ACHN (cell line): ENCODE data around the gene GBX2.

ENCODE experiments used
- DNase-seq: peaks from one replicate; pipeline ENCODE4 v3.0.0-alpha.2; 2015
- in situ Hi-C: cut with HindIII; loops from 2 replicates; pipeline ENCODE4 v1.10.0; 2017; ENCODE audit warnings: low sequenced_read_pairs, low pct_ligation_motif_present, low pct_unique_long_range_greater_than_20kb

The GBX2 gene

DNA sequence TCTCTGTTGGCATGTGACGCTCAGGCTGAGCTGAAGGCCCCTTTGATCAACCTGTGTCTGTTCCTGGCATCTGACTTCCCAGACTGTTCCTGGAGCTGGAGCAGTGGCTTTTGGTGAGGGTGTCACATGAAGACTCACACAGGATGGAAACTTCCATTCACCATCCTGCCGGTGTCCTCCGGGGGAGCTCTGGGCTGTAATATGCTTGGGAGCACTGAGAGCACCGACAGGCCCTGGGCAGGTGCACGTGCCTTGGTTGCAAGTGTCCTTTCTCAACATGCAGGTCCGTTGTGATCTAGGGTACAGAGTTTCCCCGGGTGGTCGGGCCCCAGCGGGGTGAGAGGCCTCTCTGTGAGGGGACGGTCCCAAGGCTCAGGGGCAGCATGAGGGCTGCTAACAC is 24.8 kb upstream of the GBX2 start:
- no peak for DNase-seq
- in situ Hi-C loops = loop anchor here (25.0 kb wide), 1 partner anchor 406 kb away; no protein-coding TSS in a partner anchor

DNA sequence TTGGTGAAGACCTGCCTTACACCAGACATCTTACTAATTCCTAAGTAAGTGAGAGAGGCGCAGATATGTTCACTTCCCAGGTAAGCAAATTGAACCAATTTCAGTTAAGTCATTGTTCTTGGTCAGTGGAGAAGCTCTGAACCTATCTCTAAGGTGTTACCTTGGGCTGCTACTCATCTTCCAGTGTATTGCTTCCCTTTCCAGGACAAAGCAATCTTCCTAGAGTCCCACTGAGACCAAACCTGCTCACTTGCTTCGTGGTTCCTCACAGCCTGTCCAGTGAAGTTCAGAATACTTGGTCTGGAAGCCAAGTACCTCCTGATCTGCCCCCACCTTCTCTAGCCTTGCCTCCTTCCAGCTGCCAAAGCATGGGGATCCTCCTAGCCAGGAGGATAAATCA is 22.5 kb upstream of the GBX2 start:
- in situ Hi-C loops = loop anchor here (25.0 kb wide), 1 partner anchor 403 kb away; no protein-coding TSS in a partner anchor
- DNase-seq = no peak

DNA sequence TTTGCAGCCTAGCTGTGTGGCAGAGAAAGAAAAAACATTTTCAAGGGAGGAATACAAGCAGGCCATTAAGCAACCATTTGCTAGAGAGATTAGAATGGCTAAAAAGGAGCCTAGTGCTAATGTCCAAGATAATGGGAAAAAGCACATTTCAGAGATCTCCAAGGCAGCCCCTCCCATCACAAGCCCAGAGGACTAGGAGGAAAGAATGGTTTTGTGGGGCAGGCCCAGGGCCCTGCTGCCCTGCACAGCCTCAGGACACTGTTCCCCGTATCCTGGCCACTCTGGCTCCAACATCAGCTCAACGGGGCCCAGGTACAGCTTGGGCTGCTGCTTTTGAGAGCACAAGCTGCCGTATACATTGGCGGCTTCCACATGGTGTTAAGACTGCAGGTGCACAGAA is 16.5 kb upstream of the GBX2 start:
- DNase-seq = no peak
- in situ Hi-C loops = loop anchor here (25.0 kb wide), 1 partner anchor 397 kb away; no protein-coding TSS in a partner anchor

DNA sequence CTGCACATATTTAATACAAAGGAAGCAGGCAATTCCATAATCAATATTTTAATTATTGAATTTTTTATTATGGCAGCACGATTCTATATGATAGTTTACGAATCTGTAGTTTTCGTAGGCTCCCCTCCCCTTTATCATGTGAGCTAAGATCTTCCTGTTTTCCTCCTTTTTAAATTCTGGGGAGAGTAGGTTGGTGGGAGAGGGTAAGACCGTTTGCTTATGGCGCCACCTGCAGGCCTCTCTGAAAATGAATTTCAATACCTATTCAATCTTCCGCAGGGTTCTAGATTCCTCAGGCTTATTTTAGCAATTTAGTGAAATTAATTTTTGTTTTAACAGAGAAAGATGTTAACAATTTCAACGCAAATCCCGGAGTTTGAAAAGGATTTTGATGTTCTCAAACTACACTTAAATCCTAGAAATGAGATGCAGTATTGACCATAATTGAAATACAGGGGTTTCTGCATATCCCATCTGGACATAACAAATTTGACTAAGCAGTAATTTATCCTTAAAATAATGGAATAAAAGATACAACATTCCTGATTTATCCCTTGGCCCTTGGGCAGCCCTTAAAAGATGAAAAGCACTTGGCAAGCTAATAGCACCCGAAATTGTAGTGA is 12.8 kb upstream of the GBX2 start:
- in situ Hi-C loops = loop anchor here (25.0 kb wide), 1 partner anchor 394 kb away; no protein-coding TSS in a partner anchor
- peak; percentile 88 for DNase-seq

DNA sequence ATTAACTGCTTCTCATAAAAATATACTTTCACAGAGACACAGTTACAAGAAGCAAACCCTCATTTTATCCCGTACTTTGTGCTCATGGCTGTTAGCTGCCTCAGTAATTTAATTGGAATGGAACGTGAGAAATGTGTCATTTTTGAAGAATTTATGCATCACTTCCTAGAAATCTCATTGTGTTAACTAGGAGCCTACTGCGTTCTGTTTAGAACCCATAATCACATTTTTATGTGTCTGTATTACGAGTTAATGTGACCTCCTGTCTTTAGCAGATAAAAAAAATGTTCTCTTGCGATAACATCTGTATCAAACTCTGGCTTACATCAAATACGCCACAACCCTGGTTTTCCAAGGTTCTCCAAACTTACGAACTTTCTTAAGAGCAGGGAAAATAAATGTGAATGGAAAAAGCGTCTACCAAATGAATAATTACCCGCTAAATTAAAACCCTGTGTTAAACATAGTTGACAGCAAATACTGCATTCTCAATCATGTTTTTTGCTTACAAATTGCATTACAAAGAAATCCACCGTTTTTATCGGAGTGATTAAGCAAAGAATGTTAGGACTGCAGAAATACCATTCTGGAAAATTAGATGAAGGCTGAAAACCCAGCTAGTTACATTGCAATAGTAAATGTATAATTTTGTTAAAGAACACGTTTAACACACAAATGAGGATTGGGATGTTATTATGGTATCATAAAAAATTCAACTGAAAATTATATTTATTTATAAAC is 12.1 kb upstream of the GBX2 start:
- peak; percentile 88 for DNase-seq
- in situ Hi-C loops = loop anchor here (25.0 kb wide), 1 partner anchor 393 kb away; no protein-coding TSS in a partner anchor

- in situ Hi-C loops = loop anchor here (25.0 kb wide), 1 partner anchor 392 kb away; no protein-coding TSS in a partner anchor
- peak; percentile 67 for DNase-seq
These were observed 11.3 kb upstream of the GBX2 start for GRCh38 chr2:236179236-236180075.

DNA sequence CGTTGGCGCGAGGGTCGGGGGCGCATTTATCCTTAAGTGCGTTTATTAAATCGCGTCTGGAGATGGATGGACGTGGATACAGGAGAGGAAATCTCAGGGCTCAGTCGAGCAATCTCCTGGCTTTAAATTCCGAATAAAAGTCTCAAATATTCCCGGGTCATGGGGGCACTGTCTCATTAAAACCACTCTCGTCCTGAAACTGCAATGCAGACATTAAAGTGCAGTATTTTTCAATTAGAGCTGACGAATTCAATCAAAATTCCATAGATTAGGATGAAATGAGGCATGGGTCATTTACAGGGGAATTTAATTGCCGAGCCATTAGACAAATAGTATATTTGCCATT is 10.7 kb upstream of the GBX2 start:
- in situ Hi-C loops = loop anchor here (25.0 kb wide), 1 partner anchor 392 kb away; no protein-coding TSS in a partner anchor
- DNase-seq = peak; percentile 56

- in situ Hi-C loops = loop anchor here (25.0 kb wide), 1 partner anchor 391 kb away; no protein-coding TSS in a partner anchor
- DNase-seq = peak; percentile 90
These were observed 10.0 kb upstream of the GBX2 start for GRCh38 chr2:236177967-236178889.

DNA sequence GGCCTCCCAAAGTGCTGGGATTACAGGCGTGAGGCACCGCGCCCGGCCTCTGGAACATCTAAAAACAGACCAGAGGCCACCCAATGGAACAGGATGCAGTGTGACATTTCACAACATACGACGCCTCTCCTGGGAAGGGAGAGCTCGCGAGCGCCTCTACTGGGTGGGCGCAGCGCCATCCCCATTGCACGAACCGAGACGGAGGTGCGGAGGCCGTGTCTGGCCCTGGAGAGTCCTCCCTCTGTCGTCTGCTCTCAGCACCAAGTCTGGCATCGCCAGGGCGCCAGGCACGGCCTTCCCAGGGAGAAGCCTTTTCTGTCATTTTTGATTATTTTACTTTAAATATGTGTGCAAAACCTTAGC is 9.4 kb upstream of the GBX2 start:
- no peak for DNase-seq
- in situ Hi-C loops = loop anchor here (25.0 kb wide), 1 partner anchor 390 kb away; no protein-coding TSS in a partner anchor

GRCh38 chr2:236176951-236177350 is 8.8 kb upstream of the GBX2 start:
- in situ Hi-C loops = loop anchor here (25.0 kb wide), 1 partner anchor 390 kb away; no protein-coding TSS in a partner anchor

GRCh38 chr2:236176417-236176816 is 8.2 kb upstream of the GBX2 start:
- in situ Hi-C loops = loop anchor here (25.0 kb wide), 1 partner anchor 389 kb away; no protein-coding TSS in a partner anchor
- peak; percentile 45 for DNase-seq

More at GRCh38 chr2:236176951-236177350, 8.8 kb upstream of the GBX2 start:
- no peak for DNase-seq

DNA sequence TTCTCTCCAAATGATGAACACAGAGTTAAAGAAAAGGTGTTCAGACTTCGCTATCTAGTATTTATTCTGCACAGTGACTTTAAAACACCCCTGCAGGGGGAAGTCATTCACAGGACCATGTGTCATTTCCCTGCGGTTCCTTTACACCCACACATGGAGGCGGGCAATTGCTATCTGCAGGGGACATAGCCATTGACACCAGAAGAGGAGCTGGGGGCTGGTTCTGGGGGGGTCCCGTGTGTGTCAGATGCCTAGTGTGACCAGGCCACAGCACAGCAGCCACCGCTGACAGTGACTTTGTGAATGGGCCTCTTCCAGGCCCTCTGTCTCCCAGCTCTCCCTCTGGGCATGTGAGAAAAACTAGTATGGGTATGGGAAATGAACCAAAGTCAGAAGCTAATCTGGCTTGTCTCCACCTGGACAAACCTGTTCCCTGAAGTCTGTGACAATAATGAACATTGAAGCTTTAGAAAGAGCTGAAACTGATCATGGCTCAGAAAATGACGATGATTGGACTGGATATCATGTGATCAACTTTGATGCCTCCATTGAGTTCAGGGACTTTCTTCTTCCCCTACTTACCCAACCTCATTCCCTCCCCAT is 7.5 kb upstream of the GBX2 start:
- in situ Hi-C loops = loop anchor here (25.0 kb wide), 1 partner anchor 388 kb away; no protein-coding TSS in a partner anchor

DNA sequence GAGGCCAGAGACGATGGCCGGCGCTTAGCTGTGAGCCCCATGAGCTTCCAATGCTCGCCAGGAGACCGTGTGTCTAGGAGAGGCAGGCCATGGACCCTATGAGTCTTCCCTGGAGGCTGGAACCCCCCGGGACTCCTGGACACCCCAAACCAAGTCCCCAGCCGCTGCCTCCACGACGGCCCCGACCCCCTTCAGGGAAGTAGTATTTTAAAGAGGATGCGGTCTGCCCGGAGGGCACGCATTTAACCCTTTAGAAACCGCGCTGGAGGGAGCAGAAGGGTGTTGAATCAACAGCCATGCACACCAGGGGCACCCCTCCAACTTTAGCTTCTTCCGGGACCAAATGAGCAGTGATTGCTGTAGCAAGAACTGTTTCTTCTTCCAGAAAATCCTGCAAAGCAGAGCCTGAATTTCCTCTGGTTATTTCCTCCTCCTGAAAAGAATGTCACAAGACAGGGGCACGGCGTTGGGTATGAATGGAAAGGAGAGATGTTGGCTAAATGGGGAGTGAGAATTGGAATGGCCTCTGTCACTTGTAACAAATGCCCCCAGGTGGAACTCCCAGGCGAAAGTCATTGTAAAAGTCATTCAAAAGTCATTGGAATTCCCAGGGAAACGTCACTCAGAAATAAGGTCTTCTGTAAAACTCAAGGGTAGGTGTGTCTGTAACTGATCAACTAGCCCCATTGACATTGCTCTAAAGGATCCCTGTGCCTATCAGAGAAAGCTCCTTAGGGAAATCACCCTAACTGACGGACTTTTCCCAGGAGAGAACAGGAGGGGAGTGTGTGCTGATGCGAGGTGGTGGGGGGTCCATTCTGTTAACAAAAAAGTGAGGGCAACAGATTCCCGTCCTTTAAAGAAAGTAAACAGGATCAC is 5.8 kb upstream of the GBX2 start:
- in situ Hi-C loops = no loop called here
- no peak for DNase-seq

More for the DNA sequence above, 7.5 kb upstream of the GBX2 start:
- no peak for DNase-seq

DNA sequence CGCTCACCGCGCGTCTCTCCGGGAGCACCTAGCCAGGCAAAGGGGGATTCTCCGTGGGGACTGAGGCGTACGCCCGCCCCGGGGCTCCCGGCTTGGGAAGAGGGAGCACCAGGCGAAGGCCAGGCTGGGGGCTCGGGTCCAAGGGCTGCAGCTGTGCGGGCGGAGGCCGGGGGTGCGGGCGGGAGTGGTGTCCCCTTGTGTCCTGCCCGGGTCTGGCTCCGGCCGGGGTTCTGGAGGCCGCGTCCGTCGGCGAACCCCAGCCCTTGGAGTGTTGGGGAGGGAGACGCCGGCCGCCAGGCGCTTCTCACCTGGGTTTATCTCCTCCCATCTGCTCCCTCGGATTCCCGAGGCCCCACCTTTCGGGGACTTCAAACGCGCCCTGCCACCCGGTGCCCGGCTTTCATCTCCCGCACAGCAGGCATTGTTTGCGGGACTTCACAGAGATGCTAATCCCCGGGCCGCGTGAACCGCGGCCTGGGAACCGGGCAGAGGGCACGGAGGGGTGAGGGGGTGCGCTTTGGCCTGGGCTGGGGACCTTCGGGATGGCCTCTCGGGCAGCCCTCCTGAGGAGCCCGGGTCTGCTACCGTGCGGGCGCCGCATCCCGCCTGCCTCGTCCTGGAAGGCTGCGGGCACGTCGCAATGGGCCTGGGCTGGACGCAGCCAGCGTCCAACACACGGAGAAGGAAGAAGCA is 5.0 kb upstream of the GBX2 start:
- no peak for DNase-seq
- in situ Hi-C loops = no loop called here

DNA sequence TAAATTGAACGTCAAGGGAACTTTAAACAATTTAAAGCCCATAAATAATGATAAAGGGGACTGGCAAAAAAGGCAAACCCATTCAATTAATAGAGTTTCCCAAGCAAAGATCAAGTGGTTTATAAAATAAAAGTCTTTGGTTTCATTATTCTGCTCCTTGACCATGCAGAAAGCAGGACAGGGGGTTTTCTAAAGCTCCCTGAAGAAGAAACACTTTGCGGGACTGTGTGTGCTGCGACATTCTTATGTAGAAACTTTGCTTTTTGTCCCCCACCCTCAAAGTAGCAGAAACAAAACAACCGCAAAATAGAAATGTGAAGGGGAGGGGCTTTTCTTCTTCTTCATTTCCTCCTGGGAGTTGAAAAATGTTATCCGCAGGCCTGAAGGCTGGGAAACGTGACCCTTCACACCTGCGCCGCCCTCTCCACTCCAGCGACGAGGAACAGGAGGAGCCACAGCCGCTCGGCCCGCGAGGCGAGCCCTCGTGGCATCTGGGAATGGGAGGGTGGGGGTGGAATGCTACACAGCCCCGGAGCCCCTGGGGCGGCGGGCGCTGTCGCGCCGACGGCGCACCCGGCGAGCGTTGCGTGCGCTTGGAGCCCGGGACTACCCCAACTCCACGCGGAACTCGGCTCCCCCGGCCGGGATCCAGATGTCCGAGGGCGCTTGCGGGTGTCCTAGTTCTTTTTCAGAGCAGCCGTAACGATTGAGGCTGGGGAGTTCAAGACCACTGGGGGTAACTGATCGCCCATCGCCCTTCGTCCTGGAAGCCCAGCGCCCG is 4.3 kb upstream of the GBX2 start:
- in situ Hi-C loops = no loop called here
- no peak for DNase-seq
